ENCODE data around the gene KANSL2. TPM values are rescaled to one million over a fixed set of nuclear protein-coding genes. Genes with fewer than 3 reads are reported as not detected.

Gene KANSL2
- total RNA-seq, 4 donors from 2014 or later = 58.4 to 101 (median 69.4) TPM

DNA sequence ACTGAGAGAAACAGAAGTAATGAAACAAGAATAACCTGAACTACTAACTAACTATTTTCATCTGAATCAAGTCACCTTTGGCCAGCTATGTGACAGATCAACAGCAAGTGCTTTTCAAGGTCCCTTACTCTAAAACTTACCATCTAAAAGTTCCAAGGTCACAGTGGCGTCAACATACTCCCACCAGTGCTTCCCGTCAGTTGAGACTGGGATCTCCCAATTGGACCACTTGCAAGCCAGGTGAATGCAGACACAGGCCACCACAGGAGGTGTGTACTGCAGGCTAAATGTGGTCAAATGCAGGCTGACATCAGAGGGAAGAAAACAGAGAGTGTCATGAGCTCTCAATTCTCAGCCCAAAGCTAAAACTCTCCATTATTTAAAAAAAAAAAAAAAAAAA is 13.8 kb upstream of the KANSL2 start:
- Histone ChIP-seq H3K27me3 (no peaks in the 10 kb centered on the region), H3K9me3 (no peaks in the 10 kb centered on the region), H3K36me3 (peaks cover 0 to 84% (median 25%) of the 10 kb centered on the region in 3 donors), H3K27ac (no peak overlapping the region), H3K4me3 (no peak overlapping the region), H3K4me1 (peaks cover 0 to 6% (median 0%) of the 10 kb centered on the region in 4 donors)
- 85 to 93% methylated on average over 2 of the region's 2 CpGs for WGBS, 2 donors
- TF ChIP-seq POLR2A (IDR thresholded peaks at IDR 0.05) = no peak
- TF ChIP-seq EP300 (IDR thresholded peaks at IDR 0.05) = no peak
- TF ChIP-seq, protein P1, sequence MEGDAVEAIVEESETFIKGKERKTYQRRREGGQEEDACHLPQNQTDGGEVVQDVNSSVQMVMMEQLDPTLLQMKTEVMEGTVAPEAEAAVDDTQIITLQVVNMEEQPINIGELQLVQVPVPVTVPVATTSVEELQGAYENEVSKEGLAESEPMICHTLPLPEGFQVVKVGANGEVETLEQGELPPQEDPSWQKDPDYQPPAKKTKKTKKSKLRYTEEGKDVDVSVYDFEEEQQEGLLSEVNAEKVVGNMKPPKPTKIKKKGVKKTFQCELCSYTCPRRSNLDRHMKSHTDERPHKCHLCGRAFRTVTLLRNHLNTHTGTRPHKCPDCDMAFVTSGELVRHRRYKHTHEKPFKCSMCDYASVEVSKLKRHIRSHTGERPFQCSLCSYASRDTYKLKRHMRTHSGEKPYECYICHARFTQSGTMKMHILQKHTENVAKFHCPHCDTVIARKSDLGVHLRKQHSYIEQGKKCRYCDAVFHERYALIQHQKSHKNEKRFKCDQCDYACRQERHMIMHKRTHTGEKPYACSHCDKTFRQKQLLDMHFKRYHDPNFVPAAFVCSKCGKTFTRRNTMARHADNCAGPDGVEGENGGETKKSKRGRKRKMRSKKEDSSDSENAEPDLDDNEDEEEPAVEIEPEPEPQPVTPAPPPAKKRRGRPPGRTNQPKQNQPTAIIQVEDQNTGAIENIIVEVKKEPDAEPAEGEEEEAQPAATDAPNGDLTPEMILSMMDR (IDR thresholded peaks at IDR 0.05) = no peak
- DNase-seq (ENCODE audit: low spot score in 2 of 2) = no peak

DNA sequence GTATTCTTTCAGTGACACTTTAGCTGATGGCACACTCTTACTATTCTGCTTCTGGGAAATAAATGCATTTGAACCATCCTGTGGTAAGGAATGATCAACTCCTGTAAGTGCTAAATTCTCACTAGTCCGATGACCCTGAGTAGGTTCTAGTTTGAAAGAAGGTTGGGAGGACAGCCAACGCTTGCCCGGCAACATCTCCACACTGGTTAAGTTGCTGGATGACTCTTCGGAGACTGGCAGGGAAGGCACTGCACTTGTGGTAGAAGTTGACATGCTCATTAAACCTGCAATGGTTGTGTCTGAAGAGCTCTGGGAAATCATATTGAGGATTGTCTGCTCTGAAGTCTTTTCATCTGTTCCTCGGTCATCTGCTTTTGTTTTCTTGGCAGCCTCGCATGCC is 12.0 kb upstream of the KANSL2 start:
- Histone ChIP-seq H3K9me3 (no peaks in the 10 kb centered on the region), H3K4me1 (peaks cover 0 to 11% (median 0%) of the 10 kb centered on the region in 4 donors), H3K4me3 (no peak overlapping the region), H3K36me3 (peaks cover 0 to 85% (median 25%) of the 10 kb centered on the region in 3 donors), H3K27ac (no peak overlapping the region), H3K27me3 (no peaks in the 10 kb centered on the region)
- 93% methylated on average over 6 of the region's 6 CpGs for WGBS, 2 donors
- TF ChIP-seq, protein P1 (IDR thresholded peaks at IDR 0.05) = no peak
- TF ChIP-seq EP300 (IDR thresholded peaks at IDR 0.05) (no peak), POLR2A (IDR thresholded peaks at IDR 0.05) (no peak)
- no peak for DNase-seq (ENCODE audit: low spot score in 2 of 2)

DNA sequence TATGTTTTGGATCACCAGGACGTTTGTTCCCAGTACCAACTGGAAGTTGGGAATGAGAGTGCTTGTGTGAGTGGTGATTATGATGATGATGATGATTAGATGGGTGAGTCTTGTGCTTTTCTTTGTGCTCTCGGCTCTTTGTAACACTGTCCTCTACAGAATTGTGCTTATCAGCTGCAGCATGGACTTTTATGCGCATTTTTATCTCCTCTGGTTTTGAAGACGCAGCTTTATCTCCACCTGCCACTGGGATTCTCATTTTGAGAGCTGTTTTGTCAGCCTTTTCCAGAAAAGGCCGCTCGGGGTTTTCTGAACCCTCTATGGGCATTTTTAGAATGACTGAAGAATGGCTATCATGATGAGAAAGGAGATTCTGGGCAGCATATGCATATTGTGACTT is 11.5 kb upstream of the KANSL2 start:
- H3K27ac ChIP-seq = no peak overlapping the region
- 85 to 96% methylated on average over 6 of the region's 6 CpGs for WGBS, 2 donors
- no peak for DNase-seq (ENCODE audit: low spot score in 2 of 2)
- no peaks in the 10 kb centered on the region for H3K9me3 ChIP-seq
- no peak for TF ChIP-seq POLR2A (IDR thresholded peaks at IDR 0.05)
- TF ChIP-seq, protein P1 (IDR thresholded peaks at IDR 0.05) = no peak
- TF ChIP-seq EP300 (IDR thresholded peaks at IDR 0.05) = no peak
- peaks cover 0 to 85% (median 25%) of the 10 kb centered on the region in 3 donors for H3K36me3 ChIP-seq
- no peaks in the 10 kb centered on the region for H3K27me3 ChIP-seq
- peaks cover 0 to 11% (median 0%) of the 10 kb centered on the region in 4 donors for H3K4me1 ChIP-seq
- no peak overlapping the region for H3K4me3 ChIP-seq

DNA sequence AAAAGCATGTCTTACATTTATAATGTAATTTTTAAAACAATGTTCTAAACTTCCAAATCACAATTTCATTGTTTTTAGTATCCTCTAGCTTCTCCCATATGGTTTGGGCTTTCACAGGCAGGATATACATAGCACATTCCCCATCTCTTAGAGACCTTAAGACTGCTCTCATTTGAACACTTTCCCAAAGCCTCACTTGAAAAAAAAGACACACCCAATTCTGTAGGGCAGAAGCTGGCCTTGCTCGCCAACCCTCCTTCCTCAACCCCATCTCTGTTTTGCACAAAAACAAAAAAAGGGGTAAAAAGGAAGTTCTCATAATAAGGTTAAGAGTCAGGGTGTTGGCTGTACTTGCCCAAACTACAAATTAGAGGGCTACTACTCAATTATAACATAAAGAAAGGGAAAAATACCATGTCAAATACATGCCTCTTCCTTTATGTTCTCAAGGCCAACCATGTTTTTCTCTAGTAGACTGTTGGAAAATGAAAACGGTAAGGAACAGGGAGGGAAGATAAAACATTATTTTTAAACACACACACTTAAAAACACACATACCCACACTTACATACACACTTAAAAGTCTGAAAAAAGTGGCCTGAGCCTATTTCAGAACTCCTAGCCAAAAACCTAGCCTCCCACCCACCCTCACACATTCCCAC is 9.9 kb upstream of the KANSL2 start:
- H3K9me3 ChIP-seq = no peaks in the 10 kb centered on the region
- H3K36me3 ChIP-seq = peaks cover 0 to 82% (median 25%) of the 10 kb centered on the region in 3 donors
- H3K27ac ChIP-seq = no peak overlapping the region
- no peak for TF ChIP-seq POLR2A (IDR thresholded peaks at IDR 0.05)
- TF ChIP-seq EP300 (IDR thresholded peaks at IDR 0.05) = no peak
- TF ChIP-seq, protein P1 (IDR thresholded peaks at IDR 0.05) = no peak
- no peak overlapping the region for H3K4me3 ChIP-seq
- H3K27me3 ChIP-seq = no peaks in the 10 kb centered on the region
- peaks cover 0 to 11% (median 0%) of the 10 kb centered on the region in 4 donors for H3K4me1 ChIP-seq
- WGBS, 2 donors = 45 to 47% methylated on average over 2 of the region's 2 CpGs
- no peak for DNase-seq (ENCODE audit: low spot score in 2 of 2)

DNA sequence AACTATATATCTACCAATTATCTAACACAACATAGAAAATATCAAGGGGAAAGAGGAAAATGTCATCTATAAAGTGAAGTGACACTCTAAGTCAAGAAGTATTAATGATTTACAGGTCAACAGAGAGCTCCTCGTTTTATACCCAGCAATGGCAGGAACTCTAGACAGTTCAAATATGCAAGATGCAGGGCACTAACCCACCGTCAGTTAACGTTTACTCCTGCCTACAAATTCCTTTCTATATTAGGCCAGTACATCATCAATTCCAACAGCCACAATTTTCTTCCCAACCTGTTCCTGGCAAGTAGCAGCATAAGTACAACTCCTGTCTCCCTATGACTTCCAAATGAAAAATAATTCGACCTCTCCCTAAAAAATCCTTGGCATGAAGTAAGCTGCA is 9.0 kb upstream of the KANSL2 start:
- H3K27me3 ChIP-seq = no peaks in the 10 kb centered on the region
- no peaks in the 10 kb centered on the region for H3K9me3 ChIP-seq
- no peak overlapping the region for H3K4me3 ChIP-seq
- 54 to 57% methylated on average over 4 of the region's 4 CpGs for WGBS, 2 donors
- H3K27ac ChIP-seq = no peak overlapping the region
- peaks cover 0 to 79% (median 25%) of the 10 kb centered on the region in 3 donors for H3K36me3 ChIP-seq
- TF ChIP-seq, protein P1 (IDR thresholded peaks at IDR 0.05) = no peak
- TF ChIP-seq POLR2A (IDR thresholded peaks at IDR 0.05) (no peak), EP300 (IDR thresholded peaks at IDR 0.05) (no peak)
- peaks cover 0 to 11% (median 0%) of the 10 kb centered on the region in 4 donors for H3K4me1 ChIP-seq
- DNase-seq (ENCODE audit: low spot score in 2 of 2) = no peak
